Measurements from ENCODE around the gene MATK.
"Not testable (repeated sequence)": the region's sequence is repeated elsewhere in the genome, so short reads cannot be mapped to it uniquely, and the experiment has no call there.

Gene MATK

GRCh38 chr19:3816148-3816547 is 30.0 kb upstream of the MATK start:
- DNase-seq = not testable (repeated sequence)

GRCh38 chr19:3814648-3815047 is 28.5 kb upstream of the MATK start:
- DNase-seq = no peak

- DNase-seq = no peak
These were observed 27.6 kb upstream of the MATK start for GRCh38 chr19:3813473-3814392.

GRCh38 chr19:3810708-3811355 is 24.7 kb upstream of the MATK start:
- no peak for DNase-seq

GRCh38 chr19:3809881-3810707 is 23.9 kb upstream of the MATK start:
- DNase-seq = no peak

- no peak for DNase-seq
These were observed 22.4 kb upstream of the MATK start for GRCh38 chr19:3808420-3809143.

GRCh38 chr19:3807574-3808354 is 21.6 kb upstream of the MATK start:
- DNase-seq = no peak

- DNase-seq = peak; percentile 45
These were observed 20.9 kb upstream of the MATK start for GRCh38 chr19:3807131-3807480.

- DNase-seq = no peak
These were observed 19.7 kb upstream of the MATK start for GRCh38 chr19:3805859-3806258.

GRCh38 chr19:3804429-3804828 is 18.2 kb upstream of the MATK start:
- no peak for DNase-seq

GRCh38 chr19:3803986-3804385 is 17.8 kb upstream of the MATK start:
- no peak for DNase-seq

- DNase-seq = no peak
These were observed 17.1 kb upstream of the MATK start for GRCh38 chr19:3803114-3803888.

- DNase-seq = no peak
These were observed 15.4 kb upstream of the MATK start for GRCh38 chr19:3801412-3802096.

GRCh38 chr19:3800996-3801395 is 14.8 kb upstream of the MATK start:
- no peak for DNase-seq

GRCh38 chr19:3798137-3798536 is 12.0 kb upstream of the MATK start:
- DNase-seq = no peak

- DNase-seq = no peak
These were observed 10.2 kb upstream of the MATK start for GRCh38 chr19:3796358-3796757.

GRCh38 chr19:3793799-3794198 is 7.6 kb upstream of the MATK start:
- DNase-seq = no peak

- DNase-seq = no peak
These were observed 5.9 kb upstream of the MATK start for GRCh38 chr19:3792114-3792513.

GRCh38 chr19:3790941-3791340 is 4.8 kb upstream of the MATK start:
- DNase-seq = no peak

GRCh38 chr19:3790209-3790734 is 4.1 kb upstream of the MATK start:
- no peak for DNase-seq

Measured in islet precursor cell (in vitro differentiated cells).